HG02623 (cell line): ENCODE measurements around the gene ROCK1.

Source experiments
- ATAC-seq: cut with Tn5 transposase; IDR thresholded peaks from one replicate; pipeline ENCODE4 v1.9.1; 2021; ENCODE audit warnings: moderate library complexity; ENCODE audit not compliant: unreplicated experiment

Gene ROCK1

DNA sequence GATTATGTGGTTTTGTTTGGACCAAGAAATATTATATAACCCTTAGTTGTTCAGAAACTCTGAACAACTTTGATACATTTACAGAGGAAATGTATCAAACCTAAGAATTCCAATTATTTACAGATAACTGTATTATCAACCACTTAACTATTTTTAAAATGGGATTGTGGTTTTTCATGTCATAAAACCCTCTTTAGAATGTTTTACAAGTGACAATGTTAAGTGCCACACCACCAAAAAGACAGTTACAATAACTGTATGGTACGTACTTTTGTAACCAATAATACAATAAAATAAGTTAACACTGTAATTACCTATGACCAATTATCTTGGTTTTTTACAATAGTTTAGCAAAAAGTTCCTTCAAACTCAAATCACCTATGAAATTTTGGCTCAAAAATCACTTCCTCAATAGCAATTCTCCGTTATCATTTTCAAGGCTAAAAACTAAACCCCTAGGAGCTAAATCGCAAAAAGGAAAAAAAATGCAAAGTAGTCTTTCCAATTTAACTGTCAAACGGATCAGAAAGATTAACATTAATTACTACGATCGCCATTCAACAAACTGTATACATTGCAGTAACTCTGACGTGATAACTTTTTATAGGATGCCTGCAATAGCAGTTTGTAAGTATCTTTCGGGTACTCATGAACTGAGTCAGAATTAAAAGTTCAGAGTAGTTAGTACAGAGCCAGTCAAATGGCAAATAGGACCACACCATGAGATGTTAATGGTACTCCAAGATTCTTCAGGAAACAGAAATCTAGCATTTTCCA is 1.5 kb downstream of the ROCK1 start:
- no peak for ATAC-seq

- ATAC-seq: peak; percentile 46
Observed at GRCh38 chr18:21105936-21106335, 5.7 kb downstream of the ROCK1 start.

DNA sequence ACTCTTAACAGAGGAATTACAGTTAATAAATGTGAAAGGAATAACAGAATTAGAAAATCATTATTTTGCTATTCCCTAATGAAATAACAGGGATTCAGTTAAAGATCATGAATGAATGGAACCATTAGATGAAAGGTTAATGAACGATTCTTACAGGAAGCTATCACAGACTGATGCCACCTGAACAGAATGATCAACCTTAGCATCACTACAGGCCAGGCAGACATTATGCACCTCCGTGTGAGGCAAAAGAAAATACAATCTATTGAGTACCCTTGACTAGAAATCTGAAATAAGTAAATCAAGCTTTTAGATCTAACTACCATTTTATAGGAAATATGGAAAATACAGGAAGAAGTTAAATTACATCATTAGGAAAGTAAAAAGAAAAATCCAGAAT is 10.4 kb downstream of the ROCK1 start:
- no peak for ATAC-seq

DNA sequence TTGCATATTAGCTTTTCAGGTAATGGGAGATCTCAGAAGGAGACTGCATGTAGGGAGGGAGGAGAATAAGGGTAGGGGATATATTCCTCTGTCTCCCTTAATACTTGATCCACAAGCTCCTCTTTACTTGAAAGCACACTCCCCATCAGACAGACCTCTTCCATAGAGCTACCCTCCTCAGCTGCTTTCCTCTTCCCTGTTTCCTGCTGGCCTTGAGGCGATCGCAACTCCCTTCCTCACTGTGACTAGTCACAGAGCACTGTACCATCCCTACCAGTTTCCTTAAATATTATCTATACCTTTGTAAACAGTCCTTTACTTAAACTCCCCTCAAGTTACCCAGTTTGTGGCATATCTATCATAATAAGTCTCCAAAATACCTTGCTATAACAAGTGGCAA is 10.9 kb downstream of the ROCK1 start:
- ATAC-seq: no peak

DNA sequence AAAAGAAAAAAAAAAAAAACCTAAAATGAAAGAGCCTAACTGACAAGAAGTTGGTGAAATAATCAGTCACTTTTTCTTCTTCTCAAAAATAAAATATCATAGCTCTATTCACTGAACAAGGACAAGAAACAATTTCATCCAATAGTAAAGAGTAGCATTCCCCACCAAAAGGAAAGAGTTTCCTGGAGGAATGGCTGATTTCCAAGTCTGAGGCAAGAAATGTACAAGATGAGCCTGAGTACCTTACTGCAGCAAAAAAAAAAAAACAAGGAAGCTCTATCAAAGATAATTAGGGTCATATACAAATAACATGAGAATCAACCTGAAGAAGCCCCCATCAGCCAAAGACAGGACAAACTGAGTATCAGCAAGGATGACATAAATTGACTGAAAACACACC is 11.5 kb downstream of the ROCK1 start:
- ATAC-seq: no peak

GRCh38 chr18:21099442-21099841 is 12.2 kb downstream of the ROCK1 start:
- ATAC-seq: peak; percentile 77

GRCh38 chr18:21096760-21097159 is 14.9 kb downstream of the ROCK1 start:
- no peak for ATAC-seq

DNA sequence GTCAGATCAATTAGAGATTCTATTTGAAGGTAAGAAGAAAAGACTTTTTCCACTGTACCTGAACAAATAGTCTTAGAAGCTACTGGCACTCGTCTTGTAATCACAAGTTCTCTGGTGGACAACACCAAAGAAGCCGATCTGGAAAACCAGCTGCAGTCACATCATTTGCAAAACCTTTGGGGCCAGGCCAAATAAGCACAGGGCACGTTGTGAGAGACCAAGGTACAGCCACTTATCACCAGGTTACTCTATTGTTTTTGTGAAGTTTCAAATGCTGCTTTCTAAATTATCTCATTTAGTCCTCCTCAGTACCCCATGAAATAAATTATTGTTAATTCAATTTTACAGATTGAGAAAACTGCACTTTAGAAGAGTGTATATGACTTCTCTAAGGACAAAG is 18.5 kb downstream of the ROCK1 start:
- no peak for ATAC-seq

DNA sequence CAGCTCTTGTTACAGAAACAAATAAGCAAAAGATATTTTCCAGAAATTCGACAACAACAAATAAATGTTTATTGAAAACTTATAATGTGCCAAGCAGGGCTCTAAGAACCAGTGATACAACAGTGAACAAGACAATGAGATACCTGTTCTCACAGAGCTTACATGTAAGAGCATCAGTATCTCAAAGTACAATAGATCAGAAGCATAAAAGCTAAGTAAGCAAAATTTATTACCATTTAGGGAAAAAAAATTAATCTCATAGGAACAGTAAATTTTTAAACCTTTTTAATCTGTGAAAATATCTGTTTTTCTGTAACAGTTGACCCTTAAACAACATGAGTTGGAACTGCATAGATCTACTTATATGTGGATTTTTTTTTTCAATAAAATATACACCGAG is 20.9 kb downstream of the ROCK1 start:
- ATAC-seq: no peak

DNA sequence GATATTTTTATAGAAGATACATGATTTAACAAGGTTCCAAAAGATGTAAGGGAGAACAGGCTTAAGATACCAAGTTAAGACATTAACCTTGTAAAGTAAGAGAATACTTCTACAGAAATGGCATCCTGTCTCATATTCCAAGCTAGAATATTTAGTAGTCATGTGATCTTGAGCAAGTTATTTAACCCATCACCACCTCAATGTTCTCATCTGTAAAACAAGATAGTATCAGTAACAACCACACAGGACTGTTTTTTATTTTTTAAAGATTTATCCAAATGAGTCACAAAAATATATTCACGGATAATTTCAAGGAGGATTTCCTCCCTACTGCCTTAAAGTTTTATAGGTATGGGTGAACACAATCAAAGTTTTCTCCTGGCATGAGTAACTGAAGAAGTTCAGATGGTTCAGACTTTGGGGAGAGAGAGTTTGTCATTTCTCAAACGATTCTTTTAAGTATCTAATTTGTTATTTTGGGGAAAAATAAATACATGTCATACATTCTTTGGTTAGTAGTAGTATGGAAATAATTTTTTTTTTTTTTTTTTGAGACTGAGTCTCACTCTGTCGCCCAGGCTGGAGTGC is 25.9 kb downstream of the ROCK1 start:
- ATAC-seq: no peak

GRCh38 chr18:21084511-21085078 is 27.0 kb downstream of the ROCK1 start:
- no peak for ATAC-seq

GRCh38 chr18:21083017-21083416 is 28.6 kb downstream of the ROCK1 start:
- ATAC-seq: no peak

- ATAC-seq: no peak
Observed at GRCh38 chr18:21081426-21081825, 30.2 kb downstream of the ROCK1 start.

GRCh38 chr18:21080576-21080975 is 31.0 kb downstream of the ROCK1 start:
- ATAC-seq: no peak

DNA sequence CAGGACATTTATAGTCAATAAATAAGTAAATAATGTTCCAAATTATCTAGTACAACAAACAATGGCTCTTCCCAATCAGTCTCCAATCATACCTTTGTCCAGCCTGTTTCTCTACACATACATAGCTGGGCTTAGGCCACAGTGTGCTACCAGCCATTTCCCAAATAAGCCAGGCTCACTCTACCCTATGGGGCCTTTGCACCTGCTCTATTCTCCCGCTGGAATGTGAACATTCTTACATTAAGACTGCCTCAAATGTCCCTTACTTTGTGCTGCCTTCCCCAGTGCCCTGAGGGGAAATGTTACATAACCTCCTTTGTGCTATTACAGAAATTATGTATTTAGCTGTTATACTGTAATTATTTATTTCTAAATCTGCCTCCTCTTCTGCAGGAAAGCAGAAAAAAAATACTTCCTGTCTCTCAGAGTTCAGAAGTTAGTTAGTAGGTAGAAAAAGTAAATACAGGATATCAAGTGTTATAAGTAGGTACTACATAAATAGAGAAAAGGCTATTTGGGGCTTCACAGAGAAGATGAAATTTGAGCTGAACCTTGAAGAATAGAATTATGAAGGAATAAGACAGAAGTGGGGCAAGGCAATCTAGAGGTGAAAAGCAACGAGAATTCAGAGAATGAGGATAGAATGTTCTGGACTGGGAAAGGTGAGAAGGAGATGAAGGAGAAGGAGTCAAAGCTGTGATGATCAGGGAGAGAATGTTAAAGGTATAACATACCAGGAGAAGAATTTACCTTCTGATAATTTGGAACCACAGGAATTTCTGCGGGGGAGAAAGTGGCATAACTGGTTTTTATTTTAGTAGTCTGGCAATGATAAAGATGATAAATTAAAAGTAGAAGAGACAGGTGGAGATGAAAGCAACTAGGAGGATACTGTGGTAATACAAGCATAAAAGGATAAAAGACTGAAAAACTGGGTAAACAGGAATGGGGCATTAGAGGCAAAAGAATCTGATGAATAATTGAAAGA is 37.0 kb downstream of the ROCK1 start:
- ATAC-seq: no peak

DNA sequence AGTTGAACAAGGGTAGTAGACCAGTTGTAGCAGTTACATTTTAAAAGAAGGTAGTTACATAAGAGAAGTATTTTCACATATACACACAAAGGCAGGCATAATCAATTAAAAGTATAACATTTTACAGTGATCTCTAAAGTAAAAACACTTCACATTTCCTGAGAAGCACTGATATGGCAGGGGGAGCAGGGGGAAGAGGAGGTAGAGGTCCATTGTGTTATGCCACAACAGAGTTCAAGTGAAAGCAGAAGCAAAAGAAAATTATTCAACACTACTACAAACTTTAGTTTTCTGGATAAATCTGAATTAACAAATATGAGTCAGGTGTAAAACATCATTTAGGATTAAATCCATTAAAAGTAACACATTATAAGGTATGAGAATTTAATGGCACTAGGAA is 38.4 kb downstream of the ROCK1 start:
- no peak for ATAC-seq

- no peak for ATAC-seq
Observed at GRCh38 chr18:21071071-21071470, 40.5 kb downstream of the ROCK1 start.

DNA sequence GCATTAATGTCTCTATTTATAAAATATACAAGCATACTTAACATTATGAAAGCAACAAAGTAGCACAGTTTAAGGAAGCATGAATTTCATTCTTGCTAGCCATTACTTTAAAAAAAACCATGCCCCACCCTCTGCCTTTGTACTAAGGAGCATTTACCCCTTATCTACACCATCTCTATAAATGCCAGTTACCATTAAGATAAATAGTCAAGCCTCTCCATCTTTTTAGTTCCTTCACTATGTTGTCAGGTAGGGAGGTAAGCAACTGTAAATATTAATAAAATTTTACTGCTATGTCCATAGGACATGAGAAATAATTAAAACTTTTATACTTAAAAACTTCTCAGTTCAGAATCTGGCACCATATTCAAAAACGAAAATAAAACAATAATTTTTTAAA is 42.1 kb downstream of the ROCK1 start:
- ATAC-seq: no peak

DNA sequence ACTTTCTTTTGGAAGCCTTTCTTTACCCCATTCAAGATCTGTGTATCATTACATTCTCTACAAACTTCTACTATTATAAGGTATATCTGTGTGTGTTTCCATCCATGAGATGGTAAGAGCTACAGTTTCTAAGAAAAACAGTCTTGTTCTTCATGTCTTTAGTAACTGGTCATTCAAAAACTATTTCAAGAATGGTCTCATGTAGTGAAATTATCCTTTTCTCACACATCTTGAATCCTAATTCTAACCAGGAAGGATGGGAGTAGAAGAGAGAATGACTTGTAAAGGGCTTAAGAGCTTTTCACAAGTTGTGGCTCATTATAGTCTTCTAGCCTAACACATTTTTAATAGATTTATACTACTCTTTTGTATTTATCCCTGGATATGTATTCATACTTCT is 47.3 kb downstream of the ROCK1 start:
- no peak for ATAC-seq

- no peak for ATAC-seq
Observed at GRCh38 chr18:21063011-21063410, 48.6 kb downstream of the ROCK1 start.

DNA sequence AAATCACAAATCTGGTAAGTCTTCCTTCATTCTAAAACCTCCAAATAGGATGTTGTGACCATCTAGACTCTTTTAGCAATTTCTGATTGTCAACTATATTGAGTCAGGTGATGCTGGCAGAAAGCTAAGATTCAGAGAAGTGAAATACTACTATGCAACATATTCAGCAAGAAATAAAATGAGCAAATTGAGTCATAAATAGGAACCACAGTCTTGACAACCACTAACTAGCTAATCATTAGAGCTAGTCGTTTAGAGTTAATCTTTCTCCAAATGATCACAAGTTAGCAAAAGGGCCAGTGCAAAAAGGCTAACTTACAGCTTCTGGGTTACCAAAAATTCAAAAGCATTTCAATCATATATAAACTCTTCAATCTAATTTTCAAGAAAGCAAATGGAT is 54.5 kb downstream of the ROCK1 start:
- no peak for ATAC-seq
